ENCODE measurements around the gene NOTCH4.
"Not testable (repeated sequence)": the region's sequence is repeated elsewhere in the genome, so short reads cannot be mapped to it uniquely, and the experiment has no call there.

NOTCH4 gene

DNA sequence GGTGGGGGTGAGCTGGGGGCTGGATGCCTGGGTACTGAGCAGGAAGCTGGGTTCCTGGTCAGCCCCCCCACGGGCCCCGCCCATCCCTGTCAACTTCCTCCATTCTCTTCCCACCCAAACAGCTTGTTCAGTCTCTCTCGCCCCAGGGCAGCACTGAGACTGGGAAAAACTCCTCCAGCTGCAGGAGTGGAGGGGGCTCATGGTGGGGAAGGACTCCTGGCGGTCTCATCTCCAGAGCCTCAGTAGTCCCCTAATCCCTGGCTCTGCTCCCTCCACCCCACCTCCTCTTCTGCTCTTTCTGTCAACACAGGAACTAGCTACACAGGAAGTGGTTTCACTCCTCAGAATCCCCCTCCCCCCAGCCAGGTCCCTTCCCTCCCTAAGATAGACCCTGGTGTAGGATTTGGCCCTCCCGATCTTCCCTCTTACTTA is 31.2 kb downstream of the NOTCH4 start, which contains the start of gene GPSM3:
GPSM3 (minus strand) TSS at position 36 of the 432 bp plus-strand sequence. CDS start 130 bp downstream, outside the sequence.
- DNase-seq: peak; percentile 51

DNA sequence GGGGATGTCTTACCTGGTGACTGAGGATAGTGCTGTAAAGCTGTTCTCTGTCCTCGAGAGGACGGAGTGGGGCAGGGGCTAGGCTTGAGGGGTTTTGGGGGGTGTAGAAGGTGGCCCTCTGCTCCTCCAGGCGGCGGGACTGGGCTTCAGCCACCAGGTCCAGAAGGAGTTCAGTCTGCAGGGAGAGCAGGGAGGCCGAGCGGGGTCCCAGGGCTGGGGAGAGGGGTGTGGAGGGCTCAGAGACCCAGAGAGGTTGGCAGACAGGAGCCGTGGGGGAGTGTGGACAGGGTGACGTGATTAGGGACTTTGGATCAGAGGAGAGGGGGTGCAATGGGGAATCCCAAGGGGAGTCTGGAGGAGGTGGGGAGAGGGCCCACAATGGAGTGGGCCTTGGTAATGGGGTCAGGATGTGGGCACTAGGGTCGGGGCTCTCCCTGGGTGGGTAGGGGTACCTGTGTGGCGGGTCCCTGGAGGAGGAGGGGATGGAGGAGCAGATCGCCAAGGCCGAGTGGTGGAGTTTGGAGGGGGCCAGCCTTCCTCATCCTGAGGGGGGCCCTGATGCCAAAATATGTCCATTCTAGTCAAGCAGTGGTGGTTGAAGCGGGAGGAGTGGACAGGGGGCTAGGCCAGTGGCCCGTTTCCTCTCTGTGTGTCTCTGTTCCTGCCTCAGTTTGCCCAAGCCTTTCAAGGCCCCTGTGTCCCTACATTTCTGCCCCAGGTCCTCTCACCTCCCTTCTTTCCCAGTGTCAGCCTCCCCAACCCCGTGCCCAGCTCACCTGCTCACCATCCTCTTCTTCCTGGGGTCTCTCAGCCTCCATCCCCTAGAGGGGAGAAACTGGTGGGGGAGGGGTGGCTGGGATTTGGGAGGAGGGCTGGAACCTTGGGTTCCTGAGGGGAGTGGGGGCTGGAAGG is 31.9 kb downstream of the NOTCH4 start:
- no peak for DNase-seq

DNA sequence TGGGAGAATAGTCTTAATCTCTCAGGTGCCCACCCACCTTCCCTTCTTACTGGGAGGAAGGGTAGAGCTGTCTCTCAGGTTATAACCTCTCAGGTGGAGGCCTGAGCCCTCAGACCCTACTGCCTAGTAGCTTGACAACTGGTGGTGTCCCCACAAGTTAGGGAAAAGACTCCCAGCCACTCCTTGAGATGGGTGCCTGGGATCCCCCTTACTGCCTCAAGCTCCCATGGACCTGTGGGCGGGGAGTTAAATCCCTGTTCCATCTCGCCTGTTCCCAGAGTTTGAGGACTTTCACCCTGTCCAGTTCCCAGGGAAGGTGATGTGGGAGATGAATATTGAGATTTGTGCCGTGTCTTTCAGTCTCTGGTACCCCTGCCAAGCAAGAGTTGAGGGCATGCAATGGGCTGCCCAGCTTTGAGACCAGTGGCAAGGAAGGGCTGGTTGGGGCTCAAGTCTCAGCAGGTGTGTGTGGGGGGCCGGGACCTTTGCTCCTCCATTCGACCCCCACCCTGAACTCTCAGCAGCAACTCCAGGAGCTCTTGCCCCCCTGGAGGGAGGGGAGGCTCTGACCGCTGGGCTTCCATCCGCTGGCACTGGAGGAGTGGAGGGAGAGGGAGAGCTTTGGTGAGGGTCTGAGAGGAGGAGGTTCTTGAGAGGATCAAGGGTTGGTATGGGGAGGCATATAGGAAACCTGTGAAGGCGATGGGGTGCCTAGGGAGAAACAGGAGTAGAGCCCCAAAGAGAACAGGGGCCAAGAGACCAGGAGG is 32.8 kb downstream of the NOTCH4 start:
- DNase-seq: no peak

- peak; percentile 85 for DNase-seq
These were observed 33.6 kb downstream of the NOTCH4 start, which contains the start of gene PBX2 for GRCh38 chr6:32190054-32190851. Gene PBX2 (minus strand): TSS chr6:32190202. CDS start chr6:32189915, 287 bp downstream.

DNA sequence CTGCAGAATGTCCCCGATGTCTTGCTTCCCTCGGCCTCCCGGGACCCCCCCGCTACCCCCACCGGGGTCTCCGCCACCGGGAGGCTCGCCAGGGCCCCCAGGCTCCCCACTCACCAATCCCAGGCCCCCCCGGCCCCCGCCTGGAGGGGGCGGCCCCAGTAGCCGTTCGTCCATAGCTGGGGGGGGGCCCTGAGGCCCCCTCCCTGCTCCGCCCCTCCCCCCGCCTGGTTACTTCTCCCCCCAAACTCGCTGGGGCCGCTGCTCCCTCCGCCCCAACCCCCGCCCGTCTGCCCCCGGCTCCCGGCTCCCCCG is 34.2 kb downstream of the NOTCH4 start:
- DNase-seq: no peak

DNA sequence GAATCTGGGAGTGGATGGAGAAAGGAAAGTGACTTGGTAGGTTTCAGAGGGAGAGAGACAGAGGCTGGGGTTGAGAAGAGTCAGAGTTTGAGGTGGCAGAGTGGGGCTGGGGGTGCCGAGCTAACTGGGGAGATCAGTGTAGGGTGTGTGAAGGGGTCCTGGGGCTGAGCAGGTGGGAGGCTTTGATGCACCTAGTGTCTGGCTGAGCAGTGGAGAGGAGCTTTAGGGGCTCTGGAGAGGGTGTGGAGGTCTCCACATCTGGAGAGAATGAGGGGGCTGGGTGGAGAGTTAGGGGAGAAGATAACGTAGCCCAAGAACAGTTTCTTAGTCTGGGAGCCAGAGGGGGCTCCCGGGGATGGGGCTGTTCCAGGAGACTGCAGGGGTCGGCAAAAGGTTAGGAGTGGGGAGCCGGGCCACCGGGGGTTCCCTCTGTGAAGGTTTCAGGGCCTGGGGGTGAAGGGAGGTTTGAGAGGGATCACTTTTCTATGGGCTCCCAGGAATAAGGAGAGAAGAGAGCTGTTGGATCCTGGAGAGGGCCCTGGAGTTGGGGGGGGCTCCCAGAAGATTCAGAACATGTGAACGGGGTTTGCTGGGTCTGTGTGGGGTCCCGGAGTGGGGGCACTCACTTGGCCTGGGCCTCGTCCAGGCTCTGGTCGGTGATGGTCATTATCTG is 34.7 kb downstream of the NOTCH4 start:
- DNase-seq: no peak

DNA sequence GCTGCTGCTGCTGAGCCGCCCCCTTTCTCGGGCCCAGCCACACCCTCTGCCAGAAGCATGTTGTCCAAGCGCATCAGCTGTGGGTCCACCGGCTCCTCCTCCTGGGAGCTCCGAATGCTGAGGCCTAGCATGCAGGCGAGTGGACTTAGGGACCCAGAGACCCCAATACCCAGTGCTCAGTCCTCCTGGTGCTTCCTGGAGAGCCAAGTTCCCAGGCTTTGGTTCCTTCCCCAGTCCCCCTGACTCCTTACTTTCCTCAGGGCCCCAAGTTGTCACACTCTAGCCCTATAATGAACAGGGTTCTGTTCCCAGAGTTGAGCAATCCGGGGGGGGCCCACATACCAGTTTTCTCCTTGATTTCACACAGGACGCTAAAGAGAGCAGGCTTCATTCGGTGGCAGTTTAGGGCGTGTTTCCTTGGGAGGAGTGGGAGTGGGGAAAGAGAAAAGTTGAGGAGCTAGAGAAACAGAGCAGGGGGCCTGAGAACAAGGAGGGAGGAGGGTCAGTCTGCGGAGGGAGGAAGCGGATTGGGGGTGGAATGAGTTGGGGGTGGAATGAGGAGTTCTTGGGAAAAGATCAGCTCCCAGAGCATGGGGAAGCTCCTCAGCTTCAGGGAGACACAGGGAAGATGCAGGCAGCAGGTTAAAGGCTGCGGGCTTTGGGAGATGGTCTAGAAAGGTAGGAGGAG is 35.3 kb downstream of the NOTCH4 start:
- DNase-seq: no peak

DNA sequence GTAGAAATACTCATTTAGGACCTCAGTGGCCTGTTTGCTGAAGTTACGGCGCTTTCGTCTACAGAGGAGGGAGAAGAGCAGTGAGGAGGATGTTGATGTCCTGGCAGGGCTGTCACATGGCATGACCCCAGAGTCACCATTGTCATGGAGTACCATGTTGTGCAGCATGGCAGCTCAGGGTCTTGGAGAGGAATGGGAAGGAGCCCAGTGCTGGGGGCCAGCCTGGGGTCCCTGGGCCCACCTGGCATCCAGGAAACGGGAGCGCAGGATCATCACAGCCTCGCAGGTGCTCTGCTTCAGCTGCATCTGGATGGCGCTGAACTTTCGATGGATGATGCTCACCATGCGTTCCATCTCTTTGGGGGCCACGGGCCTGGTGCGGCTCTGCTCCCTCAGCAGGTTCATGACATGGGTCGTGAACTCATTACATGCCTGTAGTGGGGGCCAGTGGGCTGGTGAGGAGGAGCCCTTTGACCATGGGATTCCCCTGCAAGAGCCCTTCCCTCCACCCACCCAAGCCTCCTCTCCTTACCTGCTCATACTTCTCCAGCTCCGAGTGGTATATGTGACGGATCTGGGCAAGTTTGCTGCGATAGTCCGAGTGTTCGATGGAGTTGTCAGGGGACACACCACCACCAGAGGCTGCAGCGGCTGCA is 36.0 kb downstream of the NOTCH4 start:
- not testable (repeated sequence) for DNase-seq

DNA sequence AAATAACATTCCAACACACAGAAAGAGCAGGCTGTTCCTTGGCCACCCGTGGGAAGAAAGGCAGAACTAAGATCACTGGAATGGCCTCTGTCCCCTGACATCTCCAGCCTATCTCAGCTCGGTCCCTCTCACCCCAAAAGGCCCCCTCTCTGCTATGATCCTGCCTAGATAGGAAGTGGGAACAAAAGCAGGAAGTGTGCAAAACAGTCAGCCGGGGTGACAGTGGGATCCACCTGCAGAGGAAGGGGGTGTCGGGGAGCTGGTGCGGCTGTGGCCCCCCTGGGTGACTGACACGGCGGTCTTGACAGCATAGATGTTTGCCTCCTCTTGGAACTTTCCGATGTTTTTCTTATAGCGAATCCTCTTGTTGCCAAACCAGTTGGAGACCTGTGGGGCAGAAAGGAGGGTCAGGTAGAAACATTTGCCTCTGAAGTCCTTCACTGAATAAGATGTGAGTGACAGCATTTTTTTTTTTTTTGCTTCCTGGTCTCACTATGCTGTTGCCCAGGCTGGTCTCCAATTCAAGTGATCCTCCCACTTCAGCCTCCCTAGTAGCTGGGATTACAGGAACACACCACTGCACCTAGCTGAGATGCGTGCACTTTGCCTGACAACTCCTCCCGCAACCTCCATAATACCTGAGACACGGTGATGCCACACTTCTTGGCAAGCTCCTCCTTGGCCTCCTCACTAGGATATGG is 36.7 kb downstream of the NOTCH4 start:
- no peak for DNase-seq

DNA sequence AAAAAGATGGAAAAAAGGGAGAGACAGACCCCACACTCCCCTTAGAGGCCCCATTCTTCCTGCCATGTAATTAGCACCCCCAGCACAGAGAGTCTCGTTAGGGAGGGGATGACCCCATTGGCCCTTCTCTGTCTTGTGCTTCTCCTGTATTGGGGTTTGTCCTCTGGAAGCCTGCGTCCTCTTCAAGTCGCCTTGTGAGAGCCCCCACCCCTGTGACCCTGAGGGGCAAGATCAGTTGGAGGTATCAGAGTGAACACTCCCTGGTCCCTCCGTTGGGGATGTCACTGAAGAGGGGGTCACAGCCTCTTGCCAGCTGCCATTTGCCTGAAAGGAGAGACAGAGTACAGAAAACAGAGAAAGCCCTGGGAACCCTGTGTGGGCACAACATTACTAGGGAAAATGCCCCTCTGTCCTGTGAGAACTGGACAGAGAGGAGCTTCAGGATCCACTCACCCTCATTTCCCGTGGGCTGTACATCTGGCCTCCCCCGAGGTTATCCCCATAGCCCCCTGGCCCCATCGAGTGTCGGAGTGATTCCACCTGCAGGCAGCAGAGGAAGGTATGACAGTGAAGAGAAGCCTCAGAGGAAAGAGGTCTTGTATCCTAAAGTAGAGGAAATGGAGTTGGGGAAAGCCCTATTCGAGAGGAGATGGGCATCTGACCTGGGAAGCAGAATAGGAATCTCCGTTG is 37.6 kb downstream of the NOTCH4 start:
- not testable (repeated sequence) for DNase-seq

- DNase-seq: peak; percentile 56
These were observed 38.2 kb downstream of the NOTCH4 start for GRCh38 chr6:32185681-32186131.

- no peak for DNase-seq
These were observed 39.7 kb downstream of the NOTCH4 start, which contains the start of gene AGER for GRCh38 chr6:32184084-32184640. Gene AGER (minus strand): TSS chr6:32184253. CDS start chr6:32184222, 31 bp downstream.

GRCh38 chr6:32183483-32184083 is 40.3 kb downstream of the NOTCH4 start:
- DNase-seq: no peak

GRCh38 chr6:32183030-32183429 is 40.8 kb downstream of the NOTCH4 start:
- DNase-seq: no peak

DNA sequence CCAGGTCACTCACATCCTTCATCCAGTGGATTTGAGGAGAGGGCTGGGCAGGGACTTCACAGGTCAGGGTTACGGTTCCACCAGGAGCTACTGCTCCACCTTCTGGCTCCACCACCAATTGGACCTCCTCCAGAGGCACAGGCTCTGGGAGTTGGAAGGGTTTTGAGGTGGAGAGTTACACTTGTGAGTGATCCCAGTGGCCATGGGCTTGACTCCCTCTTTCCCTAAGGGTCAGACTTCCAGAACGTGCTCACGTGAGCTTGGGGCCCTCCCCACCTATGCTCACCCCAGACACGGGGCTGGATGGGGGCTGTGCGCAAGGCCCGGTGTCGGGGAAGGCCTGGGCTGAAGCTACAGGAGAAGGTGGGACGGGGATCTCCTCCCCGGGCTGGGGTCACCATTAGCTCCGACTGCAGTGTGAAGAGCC is 41.3 kb downstream of the NOTCH4 start:
- DNase-seq: no peak

- DNase-seq: no peak
These were observed 41.8 kb downstream of the NOTCH4 start for GRCh38 chr6:32181915-32182529.

- DNase-seq: no peak
These were observed 42.6 kb downstream of the NOTCH4 start for GRCh38 chr6:32181148-32181702.
